Ectodermal cell (in vitro differentiated cells): ENCODE data around the gene SETD1B.
A peak's percentile ranks its signal among the peaks of the same experiment; 100 is the strongest.

Experiments
- H3K27ac ChIP-seq: 2 replicates; pipeline ENCODE4 v1.7.0; 2013; ENCODE audit warnings: mild to moderate bottlenecking, low read depth, low read length; ENCODE audit not compliant: insufficient read depth, poor library complexity, severe bottlenecking
- H3K27me3 ChIP-seq: 2 replicates; pipeline ENCODE4 v1.7.0; 2013; ENCODE audit warnings: mild to moderate bottlenecking, low read length; ENCODE audit not compliant: insufficient read depth, control insufficient read depth, poor library complexity, severe bottlenecking
- H3K36me3 ChIP-seq: one replicate; pipeline ENCODE4 v1.7.0; 2013; ENCODE audit warnings: low read length; ENCODE audit not compliant: control insufficient read depth, insufficient read depth
- H3K4me1 ChIP-seq: one replicate; pipeline ENCODE4 v1.7.0; 2013; ENCODE audit warnings: low read length; ENCODE audit not compliant: control insufficient read depth, insufficient read depth
- H3K4me3 ChIP-seq: 2 replicates; pipeline ENCODE4 v1.7.0; 2013; ENCODE audit warnings: low read depth, low read length, control low read depth; ENCODE audit not compliant: insufficient read depth
- H3K9me3 ChIP-seq: 2 replicates; pipeline ENCODE4 v1.7.0; 2013; ENCODE audit warnings: mild to moderate bottlenecking, low read length, moderate library complexity; ENCODE audit not compliant: control insufficient read depth
- WGBS, 2 experiments: methylation state at CpG; one replicate each; pipeline ENCODE4 v1.1.7; 2013; ENCODE audit warnings: missing lambda C conversion rate in 2 of 2; 5-methylcytosine and 5-hydroxymethylcytosine counted together

Gene SETD1B

DNA sequence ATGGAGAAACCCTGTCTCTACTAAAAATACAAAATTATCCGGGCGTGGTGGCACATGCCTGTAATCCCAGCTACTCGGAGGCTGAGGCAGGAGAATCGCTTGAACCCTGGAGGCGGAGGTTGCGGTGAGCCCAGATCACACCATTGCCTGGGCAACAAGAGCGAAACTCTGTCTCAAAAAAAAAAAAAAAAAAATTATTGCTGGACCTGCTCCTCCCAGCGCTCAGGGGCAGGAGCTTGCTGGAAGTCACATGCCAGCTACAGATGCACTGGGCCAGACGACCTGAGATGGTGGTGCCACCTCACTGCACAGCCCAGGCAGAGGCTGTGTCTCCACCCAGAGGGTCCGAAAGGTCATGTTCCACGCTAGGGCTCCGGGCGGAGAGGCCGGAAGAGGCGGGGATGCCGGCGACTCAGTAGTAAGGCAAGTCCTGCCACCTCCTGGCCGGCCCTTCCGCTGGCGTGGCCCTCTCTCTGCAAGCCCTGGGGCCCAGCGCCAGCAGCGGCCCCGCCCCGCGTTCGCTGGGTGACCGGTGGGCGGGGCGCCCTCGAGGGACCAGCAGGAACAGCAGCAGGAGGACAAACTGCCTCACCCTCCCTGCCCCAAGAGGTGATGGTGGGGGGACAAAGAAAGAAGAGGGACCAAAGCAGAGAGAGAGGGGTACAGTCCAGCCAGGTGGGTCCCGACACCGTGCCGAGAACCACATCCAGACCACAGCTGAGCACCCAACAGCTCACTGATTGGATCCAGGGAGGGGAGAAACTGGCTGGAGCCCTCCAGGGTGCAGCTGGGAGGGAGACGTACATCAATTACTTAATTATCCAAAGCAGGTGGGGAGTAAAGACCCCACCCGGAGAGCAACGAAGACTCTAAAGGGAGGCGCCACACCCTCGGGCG is 6.7 kb upstream of the SETD1B start:
- Histone ChIP-seq H3K36me3 (peaks cover 7% of the 10 kb centered on the region), H3K4me3 (peak overlapping the region; percentile 93), H3K27me3 (peaks cover 18% of the 10 kb centered on the region), H3K4me1 (peaks cover 32% of the 10 kb centered on the region), H3K27ac (no peak overlapping the region), H3K9me3 (no peaks in the 10 kb centered on the region)
- 33 to 36% methylated on average over 39 of the region's 39 CpGs for WGBS, 2 experiments

DNA sequence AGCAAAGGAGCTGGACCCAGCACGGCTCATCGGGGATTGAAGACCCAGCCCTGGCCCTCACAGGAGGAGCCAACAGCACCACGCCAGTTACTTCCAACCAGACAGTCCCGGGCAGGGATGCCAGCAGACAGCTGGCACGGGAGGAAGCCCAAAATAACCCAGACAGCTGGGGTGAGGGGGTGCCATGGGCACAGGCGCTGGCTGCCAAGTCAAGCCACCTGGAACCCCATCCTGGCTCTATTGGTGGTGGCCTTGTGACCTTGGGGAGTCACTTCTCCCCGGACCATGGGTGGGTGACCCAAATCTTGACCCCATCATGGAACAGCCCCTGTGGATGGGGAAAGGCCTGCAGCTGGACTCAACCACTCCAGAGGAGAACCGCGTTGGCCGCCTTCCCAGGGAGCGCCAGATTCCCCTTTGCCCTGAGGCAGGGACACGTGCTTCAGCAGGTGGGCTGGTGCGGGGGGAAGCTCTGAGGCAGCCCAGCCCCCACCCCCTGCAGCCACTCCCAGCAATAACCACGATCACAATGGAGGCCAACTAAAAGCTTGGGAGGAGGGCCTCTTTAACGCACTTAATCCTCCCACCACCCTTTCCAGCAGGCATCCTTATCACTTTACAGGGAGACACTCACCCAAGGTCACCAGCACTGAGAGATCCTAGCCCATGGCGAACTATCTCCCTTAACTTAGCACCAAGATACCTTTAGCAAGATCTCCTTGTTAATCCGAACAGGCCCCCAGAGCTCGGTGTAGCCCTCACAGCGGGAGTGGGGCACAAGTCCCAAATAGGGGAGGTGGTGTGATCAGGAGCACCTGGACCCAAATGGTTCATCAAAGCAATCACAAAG is 5.6 kb upstream of the SETD1B start:
- peak overlapping the region; percentile 93 for H3K4me3 ChIP-seq
- H3K36me3 ChIP-seq, result peaks cover 7% of the 10 kb centered on the region
- H3K9me3 ChIP-seq, result no peaks in the 10 kb centered on the region
- H3K27ac ChIP-seq, result no peak overlapping the region
- peaks cover 32% of the 10 kb centered on the region for H3K4me1 ChIP-seq
- peaks cover 8% of the 10 kb centered on the region for H3K27me3 ChIP-seq
- WGBS, 2 experiments, result 38 to 45% methylated on average over 19 of the region's 19 CpGs

DNA sequence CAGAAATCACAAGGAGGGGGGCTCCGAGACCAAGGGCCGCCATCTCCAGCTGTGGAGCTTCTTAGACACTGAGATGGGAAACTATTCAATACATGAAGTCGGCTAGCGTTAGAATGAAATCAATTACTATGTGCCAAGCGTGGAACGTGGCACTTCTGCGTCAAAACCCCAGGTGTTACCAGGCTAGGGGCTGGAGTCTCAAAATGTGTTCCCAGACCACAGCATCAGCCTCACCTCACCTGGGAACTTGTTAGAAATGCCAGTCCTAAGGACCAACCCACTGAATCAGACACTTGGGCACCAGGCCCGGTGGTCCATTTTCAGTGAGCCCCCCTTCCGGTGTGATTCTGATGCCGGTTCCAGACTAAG is 5.0 kb upstream of the SETD1B start:
- no peak overlapping the region for H3K27ac ChIP-seq
- H3K4me1 ChIP-seq, result peaks cover 29% of the 10 kb centered on the region
- H3K4me3 ChIP-seq, result peak overlapping the region; percentile 93
- WGBS, 2 experiments, result 65 to 70% methylated on average over 10 of the region's 10 CpGs
- peaks cover 2% of the 10 kb centered on the region for H3K27me3 ChIP-seq
- peaks cover 7% of the 10 kb centered on the region for H3K36me3 ChIP-seq
- H3K9me3 ChIP-seq, result no peaks in the 10 kb centered on the region

DNA sequence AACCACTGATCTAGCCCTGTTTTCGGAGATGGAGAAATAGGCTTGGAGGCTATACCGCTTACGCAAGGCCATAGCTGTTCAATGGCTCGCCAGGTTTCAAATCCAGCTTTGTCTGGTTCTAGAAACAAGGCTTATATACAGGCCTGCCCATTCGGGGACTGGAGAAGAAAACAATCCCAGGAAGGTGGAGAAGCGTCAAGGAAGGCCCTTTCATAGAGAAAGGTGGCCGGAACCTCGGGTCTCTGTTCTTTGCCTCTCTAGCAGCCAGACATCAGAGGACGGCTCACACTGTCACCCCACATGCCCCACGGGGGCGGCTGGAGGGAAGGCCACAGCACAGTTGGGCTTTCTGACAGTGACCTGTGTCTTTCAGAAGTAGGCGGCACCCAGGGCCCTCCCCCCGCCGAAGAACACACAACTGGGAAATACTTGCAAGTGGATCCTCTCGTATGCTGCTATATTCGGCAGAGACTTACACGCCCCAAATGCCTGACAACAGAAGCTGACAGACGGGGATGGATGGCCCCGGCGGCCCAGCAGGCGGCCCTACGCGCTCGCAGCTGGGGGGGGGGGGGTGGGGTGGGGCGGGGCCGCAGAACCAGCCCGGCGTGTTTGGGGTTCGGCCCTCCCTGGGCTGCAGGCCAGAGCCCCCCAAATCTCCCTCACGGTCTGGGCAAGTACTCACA is 4.5 kb upstream of the SETD1B start:
- H3K4me1 ChIP-seq, result peaks cover 29% of the 10 kb centered on the region
- 19 to 21% methylated on average over 22 to 23 of the region's 30 CpGs for WGBS, 2 experiments

DNA sequence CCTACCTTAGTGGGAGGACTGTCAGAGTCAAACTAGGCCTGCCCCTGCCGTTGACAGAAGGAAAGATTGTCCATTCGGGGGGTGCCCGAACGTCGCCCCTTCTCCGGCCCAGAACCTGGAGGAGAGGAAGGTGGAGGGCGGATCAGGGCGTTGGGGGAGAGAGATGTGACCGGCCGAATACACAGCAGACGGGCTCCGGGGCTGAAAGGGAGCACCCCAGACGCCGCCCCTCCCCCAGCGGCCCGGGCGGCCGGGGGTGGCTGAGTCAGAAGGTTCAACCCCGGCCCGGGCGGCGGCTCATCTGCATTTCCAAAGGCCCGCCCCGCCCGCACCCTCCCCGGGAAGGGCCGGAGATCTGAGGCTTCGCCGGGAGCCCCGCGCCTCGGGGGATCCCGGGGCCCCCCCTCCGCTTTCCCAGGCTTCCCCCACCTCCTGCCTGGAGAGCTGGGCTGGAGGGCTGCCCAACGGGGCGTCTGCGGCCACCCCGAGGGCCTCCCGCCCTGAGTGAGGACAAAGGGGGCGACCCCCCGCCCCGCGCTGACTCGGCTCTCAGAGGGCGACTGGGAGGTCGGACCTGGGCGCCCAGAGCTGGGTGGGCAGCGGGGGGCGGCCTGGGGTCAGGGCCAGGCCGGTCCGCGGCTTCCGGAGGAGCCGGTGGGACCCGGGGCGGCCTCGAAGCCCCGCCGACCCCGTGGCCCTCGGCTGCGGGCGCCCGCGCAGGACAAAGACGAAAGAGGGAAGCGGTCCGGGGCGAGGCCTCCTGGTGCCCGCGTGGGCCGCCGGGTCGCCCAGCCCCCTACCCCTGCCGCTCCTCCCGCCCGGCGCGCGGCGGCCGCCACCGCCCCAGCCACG is 3.7 kb upstream of the SETD1B start:
- WGBS, 2 experiments, result 0 to 1% methylated on average over 84 of the region's 84 CpGs
- peak overlapping the region; percentile 93 for H3K4me3 ChIP-seq
- peaks cover 29% of the 10 kb centered on the region for H3K4me1 ChIP-seq
- no peaks in the 10 kb centered on the region for H3K9me3 ChIP-seq
- H3K27ac ChIP-seq, result peak overlapping the region; percentile 91
- peaks cover 7% of the 10 kb centered on the region for H3K36me3 ChIP-seq
- H3K27me3 ChIP-seq, result no peaks in the 10 kb centered on the region

More for the DNA sequence above, 4.5 kb upstream of the SETD1B start:
- Histone ChIP-seq H3K27ac (peak overlapping the region; percentile 91), H3K36me3 (peaks cover 7% of the 10 kb centered on the region), H3K9me3 (no peaks in the 10 kb centered on the region), H3K4me3 (peak overlapping the region; percentile 93), H3K27me3 (no peaks in the 10 kb centered on the region)

DNA sequence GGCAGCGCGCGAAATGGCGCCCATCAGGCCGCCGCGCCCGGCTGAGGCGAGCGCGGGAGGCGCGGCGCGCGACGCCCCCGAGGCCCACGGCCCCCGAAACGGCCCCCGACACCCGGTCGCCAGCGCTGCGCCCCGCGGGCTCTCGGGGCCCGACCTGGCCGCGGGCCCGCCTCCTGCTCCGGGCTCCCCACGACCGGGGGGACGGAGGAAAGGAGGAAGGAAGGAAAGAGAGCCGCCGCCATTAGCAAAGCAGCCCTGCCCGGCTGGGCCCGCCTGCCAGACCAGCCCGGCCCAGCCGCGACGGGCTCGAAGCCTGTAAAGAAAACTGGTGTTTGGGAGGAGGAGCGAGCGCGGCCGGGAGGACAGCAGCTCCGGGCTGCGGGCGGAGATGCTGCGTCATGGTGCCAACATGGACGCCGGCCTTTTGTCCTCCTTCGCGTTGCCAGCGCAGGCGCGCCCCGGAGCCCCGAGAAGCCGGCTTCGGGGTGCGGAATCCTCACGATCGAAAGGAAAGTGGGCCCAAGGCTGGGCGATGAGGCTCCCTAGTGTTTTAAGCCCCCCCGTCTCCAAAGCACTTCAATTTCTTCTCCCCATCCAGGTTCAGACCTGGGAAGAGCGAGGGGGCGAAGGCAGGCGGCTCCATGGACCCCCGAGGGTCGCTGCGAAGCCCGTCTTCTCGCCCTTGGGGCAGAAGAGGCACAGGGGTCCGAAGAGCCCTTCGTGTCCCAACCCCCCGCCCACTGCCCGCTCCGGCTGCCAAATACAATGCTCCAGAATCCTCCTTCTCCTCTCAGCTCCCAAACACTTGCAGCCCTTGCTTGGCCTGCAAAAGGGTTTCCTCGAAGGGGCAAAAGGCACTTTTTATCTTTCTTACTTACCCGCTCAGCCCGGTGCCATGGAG is 2.9 kb upstream of the SETD1B start:
- Histone ChIP-seq H3K4me1 (peaks cover 23% of the 10 kb centered on the region), H3K36me3 (peaks cover 4% of the 10 kb centered on the region), H3K4me3 (peak overlapping the region; percentile 93), H3K27me3 (no peaks in the 10 kb centered on the region), H3K9me3 (no peaks in the 10 kb centered on the region), H3K27ac (peak overlapping the region; percentile 99)
- WGBS, 2 experiments, result 0 to 1% methylated on average over 84 to 86 of the region's 86 CpGs

DNA sequence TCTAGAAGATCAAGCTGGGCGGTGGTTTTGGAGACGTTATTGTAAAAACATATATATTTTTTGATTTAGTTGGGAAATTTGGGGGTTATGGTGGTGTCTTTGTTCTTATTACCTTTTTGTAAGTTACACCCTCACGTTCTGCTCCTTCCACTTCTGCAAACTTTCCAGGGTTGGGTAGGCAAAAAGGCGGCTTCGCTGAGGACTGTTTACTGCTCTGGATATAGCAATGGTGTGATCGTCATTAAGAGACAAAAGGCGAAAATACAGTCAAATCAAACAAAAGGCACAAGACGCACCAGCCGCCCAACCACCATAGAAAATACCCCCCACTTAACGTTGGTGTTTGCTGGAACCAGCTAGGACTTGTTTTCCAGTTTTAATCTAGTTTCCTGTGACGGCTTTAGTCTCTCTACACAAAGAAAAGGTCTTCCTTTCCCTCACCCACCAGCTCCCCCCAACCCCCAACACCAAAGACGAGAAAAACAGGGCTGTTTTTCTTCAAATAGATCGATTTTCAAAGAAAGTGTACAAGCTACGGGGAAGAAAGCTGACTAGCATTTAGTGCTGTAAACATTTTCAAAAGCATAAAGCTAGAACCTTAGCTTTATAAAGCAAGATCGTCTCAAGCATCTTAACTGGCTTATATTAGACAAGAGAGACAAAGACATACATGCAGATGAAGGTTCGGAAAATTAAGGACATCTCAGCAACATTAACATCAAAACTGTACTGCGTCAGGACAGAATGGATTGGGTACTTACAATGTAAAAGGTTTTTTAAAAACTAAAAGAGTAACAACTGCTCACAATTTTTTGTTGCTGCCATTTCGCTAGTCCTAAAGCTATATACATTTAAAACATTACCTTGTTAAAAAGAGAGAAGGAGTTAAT is 2.0 kb upstream of the SETD1B start:
- Histone ChIP-seq H3K4me3 (peak overlapping the region; percentile 93), H3K36me3 (no peaks in the 10 kb centered on the region), H3K4me1 (peaks cover 30% of the 10 kb centered on the region), H3K9me3 (no peaks in the 10 kb centered on the region), H3K27ac (peak overlapping the region; percentile 99), H3K27me3 (no peaks in the 10 kb centered on the region)
- 0 to 1% methylated on average over 13 to 16 of the region's 18 CpGs for WGBS, 2 experiments

DNA sequence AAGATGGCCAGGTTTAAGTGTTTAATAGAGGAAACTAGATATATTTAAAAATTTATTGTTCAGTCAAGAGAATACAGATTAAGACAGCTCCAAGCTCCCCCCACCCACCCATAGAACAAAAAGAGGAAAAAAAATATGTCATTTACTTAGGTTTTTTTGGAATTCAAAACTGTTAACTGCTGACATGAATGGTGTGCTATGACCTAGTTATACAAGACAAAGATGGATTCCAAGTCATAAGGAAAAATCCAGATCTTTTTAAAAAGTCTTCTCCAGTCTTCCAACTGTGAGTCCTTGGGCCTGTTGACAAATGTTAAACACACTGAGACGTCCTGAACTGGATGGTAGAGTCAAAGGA is 1.3 kb upstream of the SETD1B start:
- Histone ChIP-seq H3K27ac (peak overlapping the region; percentile 99), H3K4me1 (peaks cover 27% of the 10 kb centered on the region), H3K4me3 (peak overlapping the region; percentile 93), H3K9me3 (no peaks in the 10 kb centered on the region), H3K36me3 (no peaks in the 10 kb centered on the region), H3K27me3 (no peaks in the 10 kb centered on the region)
- WGBS, 2 experiments, result 0% methylated on average over 1 of the region's 1 CpG
